ENCODE results near the gene REX1BD. TPM values are rescaled to one million over a fixed set of nuclear protein-coding genes. Genes with fewer than 3 reads are reported as not detected.
A peak's percentile ranks its signal among the peaks of the same experiment; 100 is the strongest.

The REX1BD gene
- total and polyA plus RNA-seq, 2 of the 13 experiments (the other 11 are each of a cell fraction or from before 2014, with no cell fraction given) = 7.5 to 25.4 TPM

DNA sequence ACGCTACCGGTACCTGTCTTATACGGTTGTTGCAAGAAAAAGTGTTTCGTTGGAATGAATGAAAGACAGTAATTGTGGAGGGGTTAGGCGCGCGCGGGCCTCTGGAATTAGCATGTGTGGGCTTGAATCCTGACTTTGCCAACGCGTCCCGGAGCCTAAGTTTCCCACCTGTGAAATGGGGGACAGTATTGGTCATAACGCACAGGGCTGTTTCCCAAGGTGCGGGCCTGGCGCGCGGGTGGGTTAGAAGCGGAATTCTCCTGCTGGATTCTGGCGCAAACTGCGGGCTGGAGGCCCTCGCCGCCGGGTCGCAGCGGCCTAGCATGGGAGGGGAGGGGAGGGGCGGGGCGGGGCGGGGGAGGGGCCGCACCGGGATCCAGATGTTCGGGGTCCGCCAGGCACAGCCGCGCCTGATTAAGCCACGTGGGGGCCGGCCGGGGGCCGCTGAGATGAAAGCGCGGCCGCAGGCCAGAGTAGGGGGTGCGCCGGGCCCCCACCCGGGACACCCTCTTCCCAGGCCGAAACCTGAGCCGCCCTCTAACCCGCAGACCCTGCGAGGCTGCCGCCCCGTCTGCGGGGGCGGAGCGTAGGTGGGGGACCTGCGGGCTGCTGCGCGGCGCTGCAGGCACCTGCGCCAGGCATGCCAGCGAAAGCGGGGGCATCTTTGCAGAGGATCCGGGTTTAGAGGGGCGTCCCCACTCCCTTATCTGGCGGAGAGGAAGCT, 22.9 kb downstream of the REX1BD start (continued):
- TF ChIP-seq, protein P1, sequence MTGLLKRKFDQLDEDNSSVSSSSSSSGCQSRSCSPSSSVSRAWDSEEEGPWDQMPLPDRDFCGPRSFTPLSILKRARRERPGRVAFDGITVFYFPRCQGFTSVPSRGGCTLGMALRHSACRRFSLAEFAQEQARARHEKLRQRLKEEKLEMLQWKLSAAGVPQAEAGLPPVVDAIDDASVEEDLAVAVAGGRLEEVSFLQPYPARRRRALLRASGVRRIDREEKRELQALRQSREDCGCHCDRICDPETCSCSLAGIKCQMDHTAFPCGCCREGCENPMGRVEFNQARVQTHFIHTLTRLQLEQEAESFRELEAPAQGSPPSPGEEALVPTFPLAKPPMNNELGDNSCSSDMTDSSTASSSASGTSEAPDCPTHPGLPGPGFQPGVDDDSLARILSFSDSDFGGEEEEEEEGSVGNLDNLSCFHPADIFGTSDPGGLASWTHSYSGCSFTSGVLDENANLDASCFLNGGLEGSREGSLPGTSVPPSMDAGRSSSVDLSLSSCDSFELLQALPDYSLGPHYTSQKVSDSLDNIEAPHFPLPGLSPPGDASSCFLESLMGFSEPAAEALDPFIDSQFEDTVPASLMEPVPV (CRISPR knock-in tag; IDR thresholded peaks at IDR 0.05) = peak; percentile 40; the same call in 1 of the 2 replicates
- TF ChIP-seq SOX5 (CRISPR knock-in tag; IDR thresholded peaks at IDR 0.05; ENCODE audit: borderline replicate concordance) = no peak
- TF ChIP-seq ZFY (CRISPR knock-in tag; IDR thresholded peaks at IDR 0.05) = no peak
- TF ChIP-seq KLF11 (CRISPR knock-in tag; IDR thresholded peaks at IDR 0.05) = no peak
- TF ChIP-seq POGZ (CRISPR knock-in tag; IDR thresholded peaks at IDR 0.05) = no peak
- TF ChIP-seq HDAC1 (CRISPR knock-in tag; IDR thresholded peaks at IDR 0.05) = no peak
- TF ChIP-seq, protein P2, sequence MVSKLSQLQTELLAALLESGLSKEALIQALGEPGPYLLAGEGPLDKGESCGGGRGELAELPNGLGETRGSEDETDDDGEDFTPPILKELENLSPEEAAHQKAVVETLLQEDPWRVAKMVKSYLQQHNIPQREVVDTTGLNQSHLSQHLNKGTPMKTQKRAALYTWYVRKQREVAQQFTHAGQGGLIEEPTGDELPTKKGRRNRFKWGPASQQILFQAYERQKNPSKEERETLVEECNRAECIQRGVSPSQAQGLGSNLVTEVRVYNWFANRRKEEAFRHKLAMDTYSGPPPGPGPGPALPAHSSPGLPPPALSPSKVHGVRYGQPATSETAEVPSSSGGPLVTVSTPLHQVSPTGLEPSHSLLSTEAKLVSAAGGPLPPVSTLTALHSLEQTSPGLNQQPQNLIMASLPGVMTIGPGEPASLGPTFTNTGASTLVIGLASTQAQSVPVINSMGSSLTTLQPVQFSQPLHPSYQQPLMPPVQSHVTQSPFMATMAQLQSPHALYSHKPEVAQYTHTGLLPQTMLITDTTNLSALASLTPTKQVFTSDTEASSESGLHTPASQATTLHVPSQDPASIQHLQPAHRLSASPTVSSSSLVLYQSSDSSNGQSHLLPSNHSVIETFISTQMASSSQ (IDR thresholded peaks at IDR 0.05; ENCODE audit: low read depth) = no peak
- TF ChIP-seq, protein P2 (CRISPR knock-in tag; IDR thresholded peaks at IDR 0.05; ENCODE audit: borderline replicate concordance) = no peak
- no peak for TF ChIP-seq ZNF784 (CRISPR knock-in tag; IDR thresholded peaks at IDR 0.05; ENCODE audit: borderline replicate concordance)
- no peak for TF ChIP-seq ZNF800 (CRISPR knock-in tag; IDR thresholded peaks at IDR 0.05)
- TF ChIP-seq ZNF282 (IDR thresholded peaks at IDR 0.05; ENCODE audit: partially characterized antibody) = no peak
- TF ChIP-seq MZF1 (CRISPR knock-in tag; IDR thresholded peaks at IDR 0.05; ENCODE audit: borderline replicate concordance) = no peak
- TF ChIP-seq SP5 (CRISPR knock-in tag; IDR thresholded peaks at IDR 0.05; ENCODE audit: borderline replicate concordance, low read depth) = peak; percentile 83
- no peak for TF ChIP-seq ZNF570 (CRISPR knock-in tag; IDR thresholded peaks at IDR 0.05; ENCODE audit: borderline replicate concordance)
- TF ChIP-seq, protein P3, sequence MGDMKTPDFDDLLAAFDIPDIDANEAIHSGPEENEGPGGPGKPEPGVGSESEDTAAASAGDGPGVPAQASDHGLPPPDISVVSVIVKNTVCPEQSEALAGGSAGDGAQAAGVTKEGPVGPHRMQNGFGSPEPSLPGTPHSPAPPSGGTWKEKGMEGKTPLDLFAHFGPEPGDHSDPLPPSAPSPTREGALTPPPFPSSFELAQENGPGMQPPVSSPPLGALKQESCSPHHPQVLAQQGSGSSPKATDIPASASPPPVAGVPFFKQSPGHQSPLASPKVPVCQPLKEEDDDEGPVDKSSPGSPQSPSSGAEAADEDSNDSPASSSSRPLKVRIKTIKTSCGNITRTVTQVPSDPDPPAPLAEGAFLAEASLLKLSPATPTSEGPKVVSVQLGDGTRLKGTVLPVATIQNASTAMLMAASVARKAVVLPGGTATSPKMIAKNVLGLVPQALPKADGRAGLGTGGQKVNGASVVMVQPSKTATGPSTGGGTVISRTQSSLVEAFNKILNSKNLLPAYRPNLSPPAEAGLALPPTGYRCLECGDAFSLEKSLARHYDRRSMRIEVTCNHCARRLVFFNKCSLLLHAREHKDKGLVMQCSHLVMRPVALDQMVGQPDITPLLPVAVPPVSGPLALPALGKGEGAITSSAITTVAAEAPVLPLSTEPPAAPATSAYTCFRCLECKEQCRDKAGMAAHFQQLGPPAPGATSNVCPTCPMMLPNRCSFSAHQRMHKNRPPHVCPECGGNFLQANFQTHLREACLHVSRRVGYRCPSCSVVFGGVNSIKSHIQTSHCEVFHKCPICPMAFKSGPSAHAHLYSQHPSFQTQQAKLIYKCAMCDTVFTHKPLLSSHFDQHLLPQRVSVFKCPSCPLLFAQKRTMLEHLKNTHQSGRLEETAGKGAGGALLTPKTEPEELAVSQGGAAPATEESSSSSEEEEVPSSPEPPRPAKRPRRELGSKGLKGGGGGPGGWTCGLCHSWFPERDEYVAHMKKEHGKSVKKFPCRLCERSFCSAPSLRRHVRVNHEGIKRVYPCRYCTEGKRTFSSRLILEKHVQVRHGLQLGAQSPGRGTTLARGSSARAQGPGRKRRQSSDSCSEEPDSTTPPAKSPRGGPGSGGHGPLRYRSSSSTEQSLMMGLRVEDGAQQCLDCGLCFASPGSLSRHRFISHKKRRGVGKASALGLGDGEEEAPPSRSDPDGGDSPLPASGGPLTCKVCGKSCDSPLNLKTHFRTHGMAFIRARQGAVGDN (CRISPR knock-in tag; IDR thresholded peaks at IDR 0.05) = no peak
